Lower leg skin (tissue), 3 donors: ENCODE data around the gene EYA2.

ENCODE experiments used
- POLR2A ChIP-seq, 2 donors: fragments of 450-650 bp; IDR thresholded peaks; one replicate each; pipeline ENCODE4 v1.6.1; 2016 to 2017; ENCODE audit warnings: antibody characterized with exemption in 2 of 2, mild to moderate bottlenecking in 1 of 2, moderate library complexity in 1 of 2
- TF ChIP-seq, protein P1 (sequence below), 3 donors: fragments of 450-650 bp; IDR thresholded peaks; one replicate each; pipeline ENCODE4 v1.5.1; 2016; ENCODE audit warnings: antibody characterized with exemption in 3 of 3, mild to moderate bottlenecking in 3 of 3, moderate library complexity in 2 of 3

- no peak for TF ChIP-seq POLR2A (IDR thresholded peaks at IDR 0.05)
- TF ChIP-seq, protein P1, sequence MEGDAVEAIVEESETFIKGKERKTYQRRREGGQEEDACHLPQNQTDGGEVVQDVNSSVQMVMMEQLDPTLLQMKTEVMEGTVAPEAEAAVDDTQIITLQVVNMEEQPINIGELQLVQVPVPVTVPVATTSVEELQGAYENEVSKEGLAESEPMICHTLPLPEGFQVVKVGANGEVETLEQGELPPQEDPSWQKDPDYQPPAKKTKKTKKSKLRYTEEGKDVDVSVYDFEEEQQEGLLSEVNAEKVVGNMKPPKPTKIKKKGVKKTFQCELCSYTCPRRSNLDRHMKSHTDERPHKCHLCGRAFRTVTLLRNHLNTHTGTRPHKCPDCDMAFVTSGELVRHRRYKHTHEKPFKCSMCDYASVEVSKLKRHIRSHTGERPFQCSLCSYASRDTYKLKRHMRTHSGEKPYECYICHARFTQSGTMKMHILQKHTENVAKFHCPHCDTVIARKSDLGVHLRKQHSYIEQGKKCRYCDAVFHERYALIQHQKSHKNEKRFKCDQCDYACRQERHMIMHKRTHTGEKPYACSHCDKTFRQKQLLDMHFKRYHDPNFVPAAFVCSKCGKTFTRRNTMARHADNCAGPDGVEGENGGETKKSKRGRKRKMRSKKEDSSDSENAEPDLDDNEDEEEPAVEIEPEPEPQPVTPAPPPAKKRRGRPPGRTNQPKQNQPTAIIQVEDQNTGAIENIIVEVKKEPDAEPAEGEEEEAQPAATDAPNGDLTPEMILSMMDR (IDR thresholded peaks at IDR 0.05): no peak
Measured at GRCh38 chr20:47222468-47223119, 328.0 kb downstream of the EYA2 start.
